Thymus (tissue), 11 donors: ENCODE data around the gene ZNF441. TPM values are rescaled to one million over a fixed set of nuclear protein-coding genes. Genes with fewer than 3 reads are reported as not detected.

Source experiments
- DNase-seq, 9 donors: peaks; one replicate each; pipeline ENCODE4 v3.0.0-alpha.2; 2013; ENCODE audit warnings: low spot score in 9 of 9, low read depth in 6 of 9, missing footprints in 1 of 9
- H3K27ac ChIP-seq, 2 donors: one replicate each; pipeline ENCODE4 v1.5.1; 2013; ENCODE audit warnings: control low read depth in 1 of 2, low read depth in 1 of 2, low read length in 1 of 2, mild to moderate bottlenecking in 1 of 2, moderate library complexity in 1 of 2
- H3K27me3 ChIP-seq, 2 donors: one replicate each; pipeline ENCODE4 v1.5.1; 2013; ENCODE audit warnings: low read length in 1 of 2; ENCODE audit not compliant: control insufficient read depth in 2 of 2, insufficient read depth in 1 of 2
- H3K36me3 ChIP-seq, 2 donors: one replicate each; pipeline ENCODE4 v1.5.1; 2013; ENCODE audit warnings: low read length in 1 of 2, mild to moderate bottlenecking in 1 of 2, moderate library complexity in 1 of 2; ENCODE audit not compliant: control insufficient read depth in 2 of 2, insufficient read depth in 2 of 2
- H3K4me1 ChIP-seq, 2 donors: one replicate each; pipeline ENCODE4 v1.5.1; 2013; ENCODE audit warnings: low read length in 2 of 2; ENCODE audit not compliant: control insufficient read depth in 2 of 2, insufficient read depth in 2 of 2
- H3K4me3 ChIP-seq, 2 donors: one replicate each; pipeline ENCODE4 v1.5.1; 2013; ENCODE audit warnings: low read length in 2 of 2, control low read depth in 1 of 2, mild to moderate bottlenecking in 1 of 2
- H3K9me3 ChIP-seq, 2 donors: one replicate each; pipeline ENCODE4 v1.5.1; 2013; ENCODE audit warnings: low read length in 1 of 2, mild to moderate bottlenecking in 1 of 2; ENCODE audit not compliant: control insufficient read depth in 2 of 2, insufficient read depth in 1 of 2
- WGBS: extraction: QIAGEN DNeasy Blood & Tissue Kit; methylation state at CpG from one replicate; pipeline ENCODE4 v1.1.7; 2013; 5-methylcytosine and 5-hydroxymethylcytosine counted together
- polyA plus RNA-seq: library from polyadenylated mRNA; stranded (reverse); fragments of 200-250 nt; gene quantifications from one replicate; pipeline ENCODE4 v1.2.3, GENCODE V29; 2013
- total RNA-seq: library from RNA; stranded (reverse); fragments of 120-200 nt; gene quantifications from one replicate; pipeline ENCODE4 v1.2.4, GENCODE V29; 2013
- donor health status: healthy.

The ZNF441 gene
- total and polyA plus RNA-seq, 2 donors: 7.7 to 9.0 TPM

DNA sequence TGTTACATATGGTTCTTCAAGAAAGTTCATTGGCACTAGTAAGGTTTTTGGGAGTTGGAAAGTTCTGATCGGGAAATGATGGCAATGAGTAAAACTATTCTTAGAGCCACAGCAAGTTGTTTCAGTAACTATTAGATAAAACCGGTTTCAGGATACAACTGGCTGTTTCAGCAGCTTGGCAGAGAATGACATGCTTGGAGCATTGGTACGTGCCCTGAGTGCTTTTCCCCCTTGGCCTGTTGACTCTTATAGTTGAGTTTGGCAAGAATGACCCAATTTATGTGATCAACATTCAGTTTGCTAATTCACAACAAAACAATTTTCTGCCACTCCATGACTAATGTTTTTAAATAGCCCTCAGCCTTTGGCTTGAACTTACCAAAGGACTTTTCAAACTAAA, 20.7 kb downstream of the ZNF441 start:
- Histone ChIP-seq H3K27me3 (no peaks in the 10 kb centered on the region), H3K9me3 (peaks cover under 1 to 20% of the 10 kb centered on the region in 2 donors), H3K4me1 (no peaks in the 10 kb centered on the region), H3K4me3 (no peak overlapping the region), H3K27ac (no peak overlapping the region), H3K36me3 (no peaks in the 10 kb centered on the region)
- no peak for DNase-seq
- WGBS: 87% methylated on average over 3 of the region's 3 CpGs

DNA sequence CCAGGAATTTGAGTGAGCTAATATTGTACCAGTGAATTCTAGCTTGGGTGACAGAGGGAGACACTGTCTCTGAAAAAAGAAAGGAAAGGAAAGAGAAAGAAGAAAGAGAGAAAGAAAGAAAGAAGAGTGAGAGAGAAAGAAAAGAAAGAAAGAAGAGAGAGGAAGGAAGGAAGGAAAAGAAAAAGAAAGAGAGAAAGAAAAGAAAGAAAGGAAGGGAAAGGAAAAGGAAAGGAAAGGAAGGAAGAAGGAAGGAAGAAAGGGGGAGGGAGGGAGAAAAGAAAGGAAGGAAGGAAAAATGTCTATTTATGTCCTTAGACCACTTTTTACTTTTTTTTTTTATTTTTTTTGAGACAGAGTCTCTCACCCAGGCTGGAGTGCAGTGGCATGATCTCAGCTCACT, 26.1 kb downstream of the ZNF441 start:
- H3K27me3 ChIP-seq: no peaks in the 10 kb centered on the region
- H3K36me3 ChIP-seq: no peaks in the 10 kb centered on the region
- no peak overlapping the region for H3K4me3 ChIP-seq
- peaks cover 7 to 8% of the 10 kb centered on the region in 2 donors for H3K4me1 ChIP-seq
- no peak for DNase-seq
- peaks cover 0 to 3% of the 10 kb centered on the region in 2 donors for H3K9me3 ChIP-seq
- no peak overlapping the region for H3K27ac ChIP-seq

DNA sequence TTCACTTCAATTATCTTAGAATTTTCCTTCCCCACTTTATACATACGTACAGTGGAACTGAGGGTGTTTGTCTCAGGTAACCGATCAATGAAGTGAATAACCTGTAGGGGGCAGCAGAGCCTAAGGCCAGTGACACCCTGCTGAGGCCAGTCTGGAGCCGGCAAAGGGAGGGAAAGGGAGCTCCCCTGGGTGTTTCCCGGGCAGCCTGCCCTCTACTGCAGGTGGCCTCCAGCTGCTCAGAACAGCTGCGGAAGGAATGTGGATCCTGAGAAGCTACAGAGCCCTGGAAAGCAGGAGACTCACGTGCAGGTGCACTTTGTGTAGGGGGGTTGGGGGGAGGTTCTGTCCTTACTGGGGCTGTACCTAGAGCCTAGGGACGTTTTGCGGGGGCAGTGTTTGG, 30.7 kb downstream of the ZNF441 start:
- DNase-seq: peak; percentile 72 to 95 (median 90)
- WGBS: 11% methylated on average over 8 of the region's 8 CpGs
- Histone ChIP-seq H3K27ac (peak overlapping the region; percentile 61 to 83), H3K4me1 (peaks cover 11 to 13% of the 10 kb centered on the region in 2 donors), H3K9me3 (no peaks in the 10 kb centered on the region), H3K36me3 (no peaks in the 10 kb centered on the region), H3K27me3 (no peaks in the 10 kb centered on the region), H3K4me3 (no peak overlapping the region)

DNA sequence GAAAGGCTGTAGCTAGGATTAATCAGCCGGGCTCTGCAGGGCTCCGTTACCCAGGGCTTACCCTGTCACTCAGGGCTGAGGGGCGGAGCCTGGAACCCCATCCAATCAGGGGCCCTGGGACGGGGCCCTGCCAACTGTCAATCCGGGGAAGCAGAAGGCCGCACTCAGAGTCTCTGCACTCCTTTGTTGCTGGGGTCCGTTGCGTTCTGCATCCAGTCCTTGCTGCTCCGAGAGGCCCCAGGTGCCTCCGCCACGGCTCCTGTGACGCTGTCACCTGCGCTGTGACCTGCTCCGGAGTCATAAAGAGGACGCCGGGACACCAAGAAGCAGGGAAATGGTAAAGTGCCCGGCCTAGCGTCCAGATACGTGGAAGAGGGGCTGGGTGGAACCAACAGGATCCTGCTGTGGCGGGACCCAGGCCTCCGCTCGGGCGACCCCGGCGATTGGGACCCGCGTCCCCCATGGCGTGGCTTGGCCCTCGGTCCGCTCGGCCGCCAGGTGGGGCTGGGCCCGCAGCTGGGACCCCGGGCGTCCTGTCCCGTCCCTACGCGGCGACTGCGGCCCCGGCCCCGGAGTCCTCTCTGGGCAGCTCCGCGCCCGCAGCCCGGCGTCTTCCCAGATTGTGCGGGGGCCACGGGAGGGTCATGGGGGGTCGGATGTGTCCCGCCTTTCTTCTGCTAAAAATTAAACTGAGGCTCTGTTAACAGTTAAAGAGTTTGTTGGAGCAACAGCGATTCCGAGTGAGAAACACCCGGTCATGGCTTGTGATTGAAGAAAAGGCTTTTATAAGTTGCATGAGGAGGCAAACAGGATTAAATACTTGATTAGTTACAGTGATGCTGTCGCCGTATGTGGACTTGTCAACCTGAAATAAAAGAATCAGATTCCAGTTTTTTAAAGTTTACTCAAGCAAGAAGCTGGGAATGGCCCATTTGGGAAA, 31.9 kb downstream of the ZNF441 start, which contains the start of gene ZNF491:
Gene ZNF491 (plus strand): TSS at position 133 of the 940 bp plus-strand sequence. CDS start 7,431 bp downstream, outside the sequence.
- Histone ChIP-seq H3K4me1 (peaks cover 11 to 13% of the 10 kb centered on the region in 2 donors), H3K9me3 (no peaks in the 10 kb centered on the region), H3K36me3 (no peaks in the 10 kb centered on the region), H3K4me3 (peak within 1 kb of the TSS; percentile 71 to 77), H3K27me3 (no peaks in the 10 kb centered on the region), H3K27ac (peak within 1 kb of the TSS; percentile 61 to 83)
- WGBS: under 1% methylated on average over 56 of the region's 56 CpGs
- DNase-seq: peak; percentile 81 to 96 (median 91)

DNA sequence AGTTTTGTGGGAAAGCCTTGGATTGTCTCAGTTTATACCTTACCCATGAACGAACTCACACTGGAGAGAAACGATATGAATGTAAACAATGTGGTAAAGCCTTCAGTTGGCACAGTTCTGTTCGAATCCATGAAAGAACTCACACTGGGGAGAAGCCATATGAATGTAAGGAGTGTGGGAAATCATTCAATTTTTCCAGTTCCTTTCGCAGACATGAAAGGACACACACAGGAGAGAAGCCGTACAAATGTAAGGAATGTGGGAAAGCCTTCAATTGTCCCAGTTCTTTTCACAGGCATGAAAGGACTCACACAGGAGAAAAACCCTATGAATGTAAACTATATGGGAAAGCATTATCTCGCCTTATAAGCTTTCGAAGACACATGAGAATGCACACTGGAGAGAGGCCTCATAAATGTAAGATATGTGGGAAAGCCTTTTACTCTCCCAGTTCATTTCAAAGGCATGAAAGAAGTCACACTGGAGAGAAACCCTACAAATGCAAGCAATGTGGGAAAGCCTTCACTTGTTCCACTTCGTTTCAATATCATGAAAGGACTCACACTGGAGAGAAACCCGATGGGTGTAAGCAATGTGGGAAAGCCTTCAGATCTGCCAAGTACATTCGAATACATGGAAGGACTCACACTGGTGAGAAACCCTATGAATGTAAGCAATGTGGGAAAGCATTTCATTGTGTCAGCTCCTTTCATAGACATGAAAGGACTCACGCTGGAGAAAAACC, 39.7 kb downstream of the ZNF441 start:
- peak in 1 of 9 donors; percentile 26 for DNase-seq
- Histone ChIP-seq H3K4me3 (no peak overlapping the region), H3K4me1 (no peaks in the 10 kb centered on the region), H3K36me3 (peaks cover 3 to 15% of the 10 kb centered on the region in 2 donors), H3K27me3 (no peaks in the 10 kb centered on the region), H3K27ac (no peak overlapping the region), H3K9me3 (peaks cover 15 to 23% of the 10 kb centered on the region in 2 donors)
- WGBS: 97% methylated on average over 11 of the region's 11 CpGs

DNA sequence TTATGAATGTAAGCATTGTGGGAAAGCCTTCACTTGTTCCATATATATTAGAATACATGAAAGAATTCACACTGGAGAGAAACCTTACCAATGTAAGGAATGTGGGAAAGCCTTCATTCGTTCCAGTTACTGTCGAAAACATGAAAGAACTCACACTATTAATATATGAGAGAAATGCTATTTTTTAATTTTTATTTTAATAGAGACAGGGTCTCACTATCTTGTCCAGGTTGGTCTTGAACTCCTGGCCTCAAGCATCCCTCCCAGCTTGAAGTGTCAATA, 40.2 kb downstream of the ZNF441 start:
- Histone ChIP-seq H3K9me3 (peaks cover 15 to 23% of the 10 kb centered on the region in 2 donors), H3K27me3 (no peaks in the 10 kb centered on the region), H3K36me3 (peaks cover 3 to 15% of the 10 kb centered on the region in 2 donors), H3K4me3 (no peak overlapping the region), H3K27ac (no peak overlapping the region), H3K4me1 (no peaks in the 10 kb centered on the region)
- DNase-seq: no peak
- WGBS: over 99% methylated on average over 2 of the region's 2 CpGs

DNA sequence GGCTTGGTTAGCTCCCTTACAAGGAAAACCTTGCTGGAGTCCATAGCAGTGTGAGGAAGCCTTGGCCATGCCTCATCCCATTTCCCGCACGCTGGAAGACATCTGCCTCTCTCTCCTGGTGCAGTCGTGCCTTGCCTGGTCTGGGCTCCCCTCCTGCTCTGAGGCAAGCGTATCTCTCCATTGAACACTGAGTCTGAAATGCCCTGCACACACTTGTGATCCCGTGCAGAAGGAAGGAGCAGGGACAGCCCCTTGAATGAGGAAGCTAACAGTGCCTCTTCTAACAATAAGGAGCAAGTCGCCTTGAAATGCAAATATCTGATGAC, 46.9 kb downstream of the ZNF441 start:
- WGBS: 5% methylated on average over 6 of the region's 6 CpGs
- Histone ChIP-seq H3K27ac (peak overlapping the region; percentile 22 to 58), H3K4me1 (peaks cover 2 to 8% of the 10 kb centered on the region in 2 donors), H3K36me3 (no peaks in the 10 kb centered on the region), H3K4me3 (peak overlapping the region; percentile 65 to 96), H3K27me3 (no peaks in the 10 kb centered on the region), H3K9me3 (peaks cover 0 to 2% of the 10 kb centered on the region in 2 donors)
- no peak for DNase-seq

DNA sequence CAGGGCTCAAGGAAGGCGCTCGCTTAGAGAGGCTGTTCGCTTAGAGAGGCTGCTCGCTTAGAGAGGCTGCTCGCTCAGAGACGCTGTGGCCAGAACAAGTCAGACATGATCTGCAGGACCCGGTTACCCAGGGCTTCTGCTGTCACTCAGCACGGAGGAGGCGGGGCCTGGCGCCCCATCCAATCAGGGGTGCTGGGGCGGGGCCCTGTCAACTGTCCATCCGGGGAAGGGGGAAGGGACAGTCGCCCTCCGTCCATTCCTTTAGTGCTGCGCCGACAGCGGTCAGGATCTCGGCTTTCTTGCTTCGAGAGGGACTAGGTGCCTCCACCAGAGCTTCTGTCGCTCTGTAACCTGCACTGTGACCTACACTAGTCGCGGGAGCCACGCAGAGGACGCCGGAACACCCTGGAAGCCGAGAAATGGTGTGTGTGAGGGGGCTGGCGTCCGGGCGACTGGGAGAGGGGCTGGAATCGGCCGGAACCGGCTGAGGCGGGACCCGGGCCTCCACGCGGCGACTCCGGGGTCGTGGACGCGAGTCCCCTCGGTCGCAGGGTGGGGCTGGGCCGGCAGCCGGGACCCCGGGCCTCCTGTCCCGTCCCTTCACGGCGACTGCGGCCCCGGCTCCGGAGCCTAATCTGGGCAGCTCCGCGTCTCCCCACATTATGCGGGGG, 47.4 kb downstream of the ZNF441 start, which contains the start of gene ZNF440:
Gene ZNF440 (plus strand): TSS at position 245 of the 671 bp plus-strand sequence. CDS start 175 bp downstream, at position 420.
- Histone ChIP-seq H3K36me3 (peaks cover 0 to 2% of the 10 kb centered on the region in 2 donors), H3K9me3 (no peaks in the 10 kb centered on the region), H3K4me1 (peaks cover 2 to 8% of the 10 kb centered on the region in 2 donors), H3K27ac (peak within 1 kb of the TSS; percentile 84), H3K27me3 (no peaks in the 10 kb centered on the region), H3K4me3 (peak within 1 kb of the TSS; percentile 65 to 96)
- under 1% methylated on average over 55 of the region's 55 CpGs for WGBS
- DNase-seq: peak; percentile 74 to 93 (median 87)
